ENCODE measurements around the gene VCAN. TPM values are rescaled to one million over a fixed set of nuclear protein-coding genes. Genes with fewer than 3 reads are reported as not detected.

Gene VCAN
- total and polyA plus RNA-seq, 2 of the 8 experiments (the other 6 are each of a cell fraction or from before 2014, with no cell fraction given), result 146 to 404 TPM

DNA sequence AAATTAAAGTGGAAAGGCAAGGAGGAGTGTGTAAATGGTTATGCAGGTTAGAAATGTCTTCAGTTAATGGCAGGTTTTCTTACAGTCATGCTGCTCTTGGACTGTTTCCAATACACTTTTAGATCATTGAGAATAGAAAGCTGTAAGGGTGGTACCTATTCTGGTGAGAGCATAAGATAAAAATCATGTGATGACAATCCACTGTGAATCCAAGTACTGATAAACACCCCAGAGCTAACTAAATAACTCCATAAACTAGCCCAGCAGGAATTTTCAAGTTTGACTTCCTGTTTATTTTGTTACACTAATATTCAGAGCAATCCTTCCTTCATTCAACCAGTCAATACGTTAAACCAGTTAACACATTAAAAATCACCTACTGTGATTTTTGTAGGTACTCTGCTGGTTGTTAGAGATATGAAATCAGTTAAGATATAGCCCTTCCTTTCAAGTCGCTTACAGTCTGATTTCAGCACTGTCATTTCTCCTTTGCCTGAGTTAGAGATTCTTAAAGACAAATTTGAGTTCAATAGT is 22.6 kb downstream of the VCAN start (continued):
- TF ChIP-seq MAFK (IDR thresholded peaks at IDR 0.05; ENCODE audit: low read depth, low read length), result no peak
- TF ChIP-seq SP2 (IDR thresholded peaks at IDR 0.05; ENCODE audit: low read length), result no peak
- TF ChIP-seq FOSL1 (IDR thresholded peaks at IDR 0.05; ENCODE audit: insufficient read depth, low read depth, low read length), result no peak
- TF ChIP-seq CBX5 (IDR thresholded peaks at IDR 0.05; ENCODE audit: low read depth, low read length), result no peak
- no peak for TF ChIP-seq EGR1 (IDR thresholded peaks at IDR 0.05; ENCODE audit: borderline replicate concordance, low read depth, low read length)

Data from H1 (cell line).